IgD-negative memory B cell (primary cell): ENCODE measurements around the gene PRSS1. TPM values are rescaled to one million over a fixed set of nuclear protein-coding genes. Genes with fewer than 3 reads are reported as not detected.
"Not testable (repeated sequence)": the region's sequence is repeated elsewhere in the genome, so short reads cannot be mapped to it uniquely, and the experiment has no call there.

Experiments
- H3K27ac Mint-ChIP-seq, 3 donors: one replicate each; pipeline ENCODE4 v1.8.0; 2020 to 2022; ENCODE audit warnings: mild to moderate bottlenecking in 3 of 3, mixed read lengths in 3 of 3, moderate library complexity in 1 of 3
- H3K27me3 Mint-ChIP-seq: one replicate; pipeline ENCODE4 v1.8.0; 2021; ENCODE audit warnings: mixed read lengths
- H3K36me3 Mint-ChIP-seq: one replicate; pipeline ENCODE4 v1.8.0; 2020; ENCODE audit warnings: mild to moderate bottlenecking, mixed read lengths
- H3K4me1 Mint-ChIP-seq, 3 donors: one replicate each; pipeline ENCODE4 v1.8.0; 2020 to 2022; ENCODE audit warnings: mixed read lengths in 3 of 3, mild to moderate bottlenecking in 1 of 3
- H3K4me3 Mint-ChIP-seq, 4 donors: one replicate each; pipeline ENCODE4 v1.8.0; 2020 to 2022; ENCODE audit warnings: mild to moderate bottlenecking in 4 of 4, mixed read lengths in 4 of 4, moderate library complexity in 3 of 4
- H3K9me3 Mint-ChIP-seq, 3 donors: one replicate each; pipeline ENCODE4 v1.8.0; 2020 to 2021; ENCODE audit warnings: mixed read lengths in 3 of 3, mild to moderate bottlenecking in 1 of 3
- polyA plus RNA-seq: library from polyadenylated mRNA; unstranded; fragments of 300-500 nt; fragmentation: Illumina TruSeq; gene quantifications from one replicate; pipeline ENCODE4 v1.2.3, GENCODE V29; 2021

PRSS1 gene
- polyA plus RNA-seq, 1 donor from 2014 or later, result not detected

DNA sequence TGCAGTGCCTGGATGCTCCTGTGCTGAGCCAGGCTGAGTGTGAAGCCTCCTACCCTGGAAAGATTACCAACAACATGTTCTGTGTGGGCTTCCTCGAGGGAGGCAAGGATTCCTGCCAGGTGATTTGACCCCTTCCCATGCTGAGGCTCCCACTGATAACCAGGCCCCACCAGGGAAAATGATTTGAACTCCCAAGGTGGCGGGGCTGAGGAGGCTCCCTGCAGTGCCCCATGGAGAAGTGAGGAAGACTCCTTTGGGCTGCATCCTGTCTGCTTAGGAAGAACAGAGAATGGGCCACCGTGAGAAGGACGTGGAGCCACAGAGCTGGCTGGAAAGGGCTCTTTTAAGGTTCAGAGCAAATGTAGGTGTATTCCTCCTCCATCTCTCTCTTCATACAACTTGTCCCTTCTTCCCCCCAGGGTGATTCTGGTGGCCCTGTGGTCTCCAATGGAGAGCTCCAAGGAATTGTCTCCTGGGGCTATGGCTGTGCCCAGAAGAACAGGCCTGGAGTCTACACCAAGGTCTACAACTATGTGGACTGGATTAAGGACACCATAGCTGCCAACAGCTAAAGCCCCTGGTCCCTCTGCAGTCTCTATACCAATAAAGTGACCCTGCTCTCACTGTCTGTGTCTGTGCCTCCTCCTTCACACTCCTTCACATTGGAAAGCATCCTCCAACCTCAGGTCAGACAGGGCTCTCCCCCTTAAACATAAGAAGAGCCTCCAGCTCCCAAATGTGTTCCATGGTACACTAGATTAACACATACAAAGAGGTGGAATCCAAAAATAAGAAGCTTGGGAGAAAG lies 24.9 kb downstream of the PRSS1 start:
- Mint-ChIP-seq H3K4me1 (peaks cover 9 to 16% (median 16%) of the 10 kb centered on the region in 3 donors), H3K27me3 (peaks cover 4% of the 10 kb centered on the region), H3K27ac (no peak overlapping the region), H3K4me3 (no peak overlapping the region), H3K9me3 (no peaks in the 10 kb centered on the region), H3K36me3 (peaks cover 2% of the 10 kb centered on the region)

DNA sequence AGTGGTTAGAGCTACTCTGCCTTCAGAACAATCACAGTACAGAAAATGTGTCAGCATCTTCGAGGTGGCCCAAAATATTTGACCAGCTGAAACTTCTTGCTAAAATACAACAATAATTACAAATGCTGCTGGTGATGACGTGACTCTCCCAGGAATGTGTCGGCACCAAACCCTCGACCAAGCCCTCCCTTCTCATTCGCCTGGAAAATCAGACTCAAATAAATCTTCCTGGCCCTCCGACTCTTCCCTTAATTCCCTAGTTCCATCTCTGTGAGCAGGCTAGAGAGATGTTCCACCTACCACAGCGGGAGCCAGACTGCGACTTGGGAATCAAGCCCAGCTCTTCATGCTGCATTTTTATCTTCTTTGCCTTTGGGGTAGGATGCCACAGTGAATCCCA lies 25.6 kb downstream of the PRSS1 start:
- Mint-ChIP-seq H3K27me3 (peaks cover 4% of the 10 kb centered on the region), H3K4me1 (peaks cover 11 to 16% (median 16%) of the 10 kb centered on the region in 3 donors), H3K36me3 (peaks cover 2% of the 10 kb centered on the region), H3K9me3 (no peaks in the 10 kb centered on the region), H3K27ac (no peak overlapping the region), H3K4me3 (no peak overlapping the region)

DNA sequence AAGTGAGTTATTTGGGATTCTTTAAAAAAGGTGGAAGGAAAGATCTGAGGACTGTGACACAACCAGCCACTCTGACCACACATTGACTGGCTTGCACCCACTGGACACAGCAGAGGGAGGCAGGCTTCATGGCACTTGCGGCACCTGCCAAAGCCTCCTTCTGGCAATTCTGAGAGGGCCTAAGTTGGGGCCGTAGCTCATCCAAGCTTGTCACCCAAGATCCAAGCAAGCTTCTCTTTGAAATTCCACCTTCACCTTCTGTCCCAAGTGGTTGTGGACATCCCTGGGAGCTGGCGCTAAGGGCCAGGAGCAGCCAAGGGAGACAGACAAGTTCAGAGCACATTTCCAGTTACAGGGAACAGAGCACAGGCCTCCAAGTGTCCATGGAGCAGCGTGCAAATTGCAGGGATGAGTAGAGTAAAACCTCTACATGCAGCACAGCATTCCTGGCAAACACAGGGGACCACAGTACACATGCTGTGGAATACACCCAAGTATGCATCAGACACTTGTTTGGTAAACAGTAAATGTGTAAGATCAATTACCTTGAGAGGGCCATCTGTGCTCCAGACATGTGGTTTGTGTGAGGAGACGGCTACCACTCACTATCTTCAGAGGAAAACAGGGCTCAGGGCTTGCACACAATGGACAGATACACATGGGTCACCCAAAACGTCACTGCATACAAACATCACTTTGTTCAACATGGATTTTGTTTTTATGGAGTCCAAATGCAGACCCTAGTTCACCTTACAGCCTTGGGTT lies 26.3 kb downstream of the PRSS1 start:
- H3K9me3 Mint-ChIP-seq, H3K27ac Mint-ChIP-seq, H3K4me3 Mint-ChIP-seq, H3K36me3 Mint-ChIP-seq, H3K27me3 Mint-ChIP-seq: not testable (repeated sequence)
- H3K4me1 Mint-ChIP-seq, result peaks cover 11 to 15% (median 14%) of the 10 kb centered on the region in 3 donors

DNA sequence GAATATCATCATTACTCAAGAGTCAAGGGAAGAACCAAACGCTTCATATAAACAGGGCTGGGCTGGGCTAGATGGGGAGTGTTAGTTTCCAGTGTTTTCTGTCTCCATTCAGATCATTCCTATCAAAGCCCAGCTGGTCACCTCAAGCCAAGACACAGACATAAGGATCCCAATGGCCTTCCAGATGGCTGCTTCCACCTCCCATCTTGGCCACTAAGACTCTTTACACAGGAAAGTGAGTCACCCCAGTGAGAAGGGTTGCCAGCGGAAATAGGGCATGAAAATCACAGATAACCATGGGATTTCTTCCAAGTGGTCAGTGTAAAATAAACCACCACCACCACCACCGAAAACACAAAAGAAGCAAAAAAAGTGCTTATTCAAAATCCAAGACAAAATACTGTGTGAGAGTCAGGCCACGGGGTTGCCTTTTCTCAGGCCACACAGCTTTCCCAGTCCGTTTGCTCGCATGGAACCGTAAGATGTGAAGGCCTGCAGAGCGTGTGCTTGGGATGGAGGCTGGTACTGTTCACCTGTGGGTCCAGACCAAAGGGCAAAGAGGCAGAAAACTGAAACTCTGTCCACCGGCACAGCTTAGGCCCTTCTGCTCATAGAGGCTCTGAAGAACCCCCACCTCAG lies 27.1 kb downstream of the PRSS1 start:
- Mint-ChIP-seq H3K4me3 (no peak overlapping the region), H3K36me3 (peaks cover 2% of the 10 kb centered on the region), H3K27ac (no peak overlapping the region), H3K9me3 (no peaks in the 10 kb centered on the region), H3K4me1 (peaks cover 5 to 7% (median 7%) of the 10 kb centered on the region in 3 donors), H3K27me3 (no peaks in the 10 kb centered on the region)

GRCh38 chr7:142776845-142777225 lies 27.6 kb downstream of the PRSS1 start:
- H3K36me3 Mint-ChIP-seq, H3K4me1 Mint-ChIP-seq, H3K9me3 Mint-ChIP-seq, H3K27me3 Mint-ChIP-seq, H3K27ac Mint-ChIP-seq, H3K4me3 Mint-ChIP-seq: not testable (repeated sequence)

DNA sequence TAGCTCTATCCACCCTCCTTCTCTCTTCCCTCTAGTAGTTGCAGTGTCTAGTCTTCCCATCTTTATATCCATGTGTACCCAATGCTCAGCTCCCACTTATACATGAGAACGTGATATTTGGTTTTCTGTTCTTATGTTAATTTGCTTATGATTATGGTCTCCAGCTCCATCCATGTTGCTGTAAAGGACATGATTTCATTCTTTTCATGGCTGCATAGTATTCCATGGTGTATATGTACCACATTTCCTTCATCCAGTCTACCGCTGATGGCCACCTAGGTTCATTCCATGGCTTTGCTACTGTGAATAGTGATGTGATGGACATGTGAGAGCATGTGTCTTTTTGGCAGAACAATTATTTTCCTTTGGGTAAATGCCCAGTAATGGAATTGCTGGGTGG lies 28.0 kb downstream of the PRSS1 start:
- Mint-ChIP-seq H3K27me3 (no peaks in the 10 kb centered on the region), H3K9me3 (no peaks in the 10 kb centered on the region), H3K4me3 (no peak overlapping the region), H3K4me1 (peaks cover under 1 to 3% (median 1%) of the 10 kb centered on the region in 3 donors), H3K36me3 (peaks cover 2% of the 10 kb centered on the region), H3K27ac (no peak overlapping the region)

- peaks cover 11 to 12% (median 12%) of the 10 kb centered on the region in 3 donors for H3K4me1 Mint-ChIP-seq
- peak overlapping the region; percentile 84 to 97 (median 92) for H3K4me3 Mint-ChIP-seq
- H3K27ac Mint-ChIP-seq, result peak overlapping the region; percentile 92 to 99 (median 95)
- H3K36me3 Mint-ChIP-seq, result peaks cover 2% of the 10 kb centered on the region
- H3K27me3 Mint-ChIP-seq, result no peaks in the 10 kb centered on the region
- no peaks in the 10 kb centered on the region for H3K9me3 Mint-ChIP-seq
These were observed 33.9 kb downstream of the PRSS1 start for GRCh38 chr7:142782922-142783900.

DNA sequence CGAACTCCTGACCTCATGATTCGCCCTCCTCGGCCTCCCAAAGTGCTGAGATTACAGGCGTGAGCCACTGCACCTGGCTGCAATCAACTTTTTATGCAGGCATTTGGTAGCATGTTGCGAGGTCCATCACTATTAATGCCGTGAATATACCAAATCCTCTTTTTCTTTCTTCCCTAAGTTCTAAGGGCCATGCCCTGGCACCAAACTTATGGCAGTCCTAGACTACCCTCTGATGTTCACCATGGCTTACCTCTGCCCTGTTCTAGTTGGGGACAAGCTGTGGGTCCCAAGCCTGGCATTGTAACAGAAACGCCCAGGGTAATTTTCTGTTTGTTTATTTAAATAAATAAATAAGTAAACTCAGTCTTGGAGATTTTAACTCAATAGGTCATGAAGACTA lies 34.8 kb downstream of the PRSS1 start:
- Mint-ChIP-seq H3K9me3 (no peaks in the 10 kb centered on the region), H3K4me1 (peaks cover 12 to 18% (median 13%) of the 10 kb centered on the region in 3 donors), H3K27ac (peak overlapping the region in 1 of 3 donors; percentile 31), H3K27me3 (no peaks in the 10 kb centered on the region), H3K4me3 (no peak overlapping the region), H3K36me3 (no peaks in the 10 kb centered on the region)

- no peaks in the 10 kb centered on the region for H3K9me3 Mint-ChIP-seq
- H3K27me3 Mint-ChIP-seq, result no peaks in the 10 kb centered on the region
- peak overlapping the region in 2 of 3 donors; percentile 36 to 84 for H3K27ac Mint-ChIP-seq
- peak overlapping the region in 2 of 4 donors; percentile 9 to 22 for H3K4me3 Mint-ChIP-seq
- H3K36me3 Mint-ChIP-seq, result no peaks in the 10 kb centered on the region
- peaks cover 17 to 23% (median 18%) of the 10 kb centered on the region in 3 donors for H3K4me1 Mint-ChIP-seq
These were observed 35.4 kb downstream of the PRSS1 start for GRCh38 chr7:142784716-142785115.

- Mint-ChIP-seq H3K9me3 (no peaks in the 10 kb centered on the region), H3K27me3 (no peaks in the 10 kb centered on the region), H3K4me3 (peak overlapping the region in 3 of 4 donors; percentile 1 to 70 (median 55)), H3K36me3 (no peaks in the 10 kb centered on the region), H3K27ac (peak overlapping the region in 2 of 3 donors; percentile 73 to 76), H3K4me1 (peaks cover 16 to 25% (median 21%) of the 10 kb centered on the region in 3 donors)
These were observed 36.6 kb downstream of the PRSS1 start for GRCh38 chr7:142785841-142786250.

- Mint-ChIP-seq H3K27ac (peak overlapping the region in 2 of 3 donors; percentile 51 to 98), H3K4me3 (peak overlapping the region in 3 of 4 donors; percentile 45 to 75 (median 64)), H3K27me3 (no peaks in the 10 kb centered on the region), H3K4me1 (peaks cover 16 to 27% (median 25%) of the 10 kb centered on the region in 3 donors), H3K36me3 (no peaks in the 10 kb centered on the region), H3K9me3 (no peaks in the 10 kb centered on the region)
These were observed 37.9 kb downstream of the PRSS1 start for GRCh38 chr7:142787034-142787768.

DNA sequence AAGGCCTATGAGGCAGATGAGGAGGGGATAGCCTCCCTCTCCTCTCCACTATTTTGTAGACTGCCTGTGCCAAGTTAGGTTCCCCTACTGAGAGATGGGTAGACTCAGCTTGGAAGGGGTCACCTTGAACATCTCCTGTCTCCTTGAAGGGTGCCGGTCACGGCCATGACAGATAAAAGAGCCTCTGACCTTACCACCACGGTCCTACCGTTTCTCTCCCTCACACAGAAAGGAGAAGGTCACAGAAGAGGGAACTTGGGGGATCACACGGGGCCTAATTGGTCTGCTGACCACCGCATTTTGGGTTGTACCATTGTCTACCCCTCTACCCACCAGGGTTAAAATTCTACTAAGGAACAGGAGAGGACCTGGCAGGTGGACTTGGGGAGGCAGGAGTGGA lies 38.5 kb downstream of the PRSS1 start:
- H3K4me3 Mint-ChIP-seq, result peak overlapping the region in 3 of 4 donors; percentile 13 to 64 (median 44)
- no peaks in the 10 kb centered on the region for H3K36me3 Mint-ChIP-seq
- H3K27ac Mint-ChIP-seq, result peak overlapping the region in 1 of 3 donors; percentile 51
- H3K27me3 Mint-ChIP-seq, result no peaks in the 10 kb centered on the region
- H3K9me3 Mint-ChIP-seq, result no peaks in the 10 kb centered on the region
- H3K4me1 Mint-ChIP-seq, result peaks cover 14 to 32% (median 24%) of the 10 kb centered on the region in 3 donors
